Measurements from ENCODE around the gene CDCA7.

DNA sequence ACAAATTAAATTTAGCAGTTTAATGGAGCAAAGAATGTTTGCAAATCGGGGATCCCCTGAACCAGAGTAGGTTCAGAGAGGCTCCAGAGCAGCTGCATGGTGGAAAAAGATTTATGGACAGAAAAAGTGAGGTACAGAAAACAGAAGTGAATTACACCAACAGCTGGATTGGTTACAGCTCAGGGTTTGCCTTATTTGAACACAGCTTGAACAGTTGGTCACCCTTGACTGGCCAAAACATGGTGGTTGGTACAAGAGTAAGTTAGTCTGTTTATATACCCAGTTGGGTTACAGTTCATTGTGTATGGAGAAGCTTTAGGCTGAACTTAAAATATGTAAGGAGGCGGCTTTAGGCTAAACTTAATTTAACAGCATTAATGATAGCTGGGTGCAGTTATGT, 5.4 kb upstream of the CDCA7 start:
- TF ChIP-seq, protein P1, sequence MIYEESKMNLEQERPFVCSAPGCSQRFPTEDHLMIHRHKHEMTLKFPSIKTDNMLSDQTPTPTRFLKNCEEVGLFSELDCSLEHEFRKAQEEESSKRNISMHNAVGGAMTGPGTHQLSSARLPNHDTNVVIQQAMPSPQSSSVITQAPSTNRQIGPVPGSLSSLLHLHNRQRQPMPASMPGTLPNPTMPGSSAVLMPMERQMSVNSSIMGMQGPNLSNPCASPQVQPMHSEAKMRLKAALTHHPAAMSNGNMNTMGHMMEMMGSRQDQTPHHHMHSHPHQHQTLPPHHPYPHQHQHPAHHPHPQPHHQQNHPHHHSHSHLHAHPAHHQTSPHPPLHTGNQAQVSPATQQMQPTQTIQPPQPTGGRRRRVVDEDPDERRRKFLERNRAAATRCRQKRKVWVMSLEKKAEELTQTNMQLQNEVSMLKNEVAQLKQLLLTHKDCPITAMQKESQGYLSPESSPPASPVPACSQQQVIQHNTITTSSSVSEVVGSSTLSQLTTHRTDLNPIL (CRISPR knock-in tag; IDR thresholded peaks at IDR 0.05; ENCODE audit: low read depth), result no peak
- TF ChIP-seq TCF4 (CRISPR knock-in tag; IDR thresholded peaks at IDR 0.05; ENCODE audit: borderline replicate concordance) (no peak), RARB (CRISPR knock-in tag; IDR thresholded peaks at IDR 0.05) (no peak)
- TF ChIP-seq, protein P2, sequence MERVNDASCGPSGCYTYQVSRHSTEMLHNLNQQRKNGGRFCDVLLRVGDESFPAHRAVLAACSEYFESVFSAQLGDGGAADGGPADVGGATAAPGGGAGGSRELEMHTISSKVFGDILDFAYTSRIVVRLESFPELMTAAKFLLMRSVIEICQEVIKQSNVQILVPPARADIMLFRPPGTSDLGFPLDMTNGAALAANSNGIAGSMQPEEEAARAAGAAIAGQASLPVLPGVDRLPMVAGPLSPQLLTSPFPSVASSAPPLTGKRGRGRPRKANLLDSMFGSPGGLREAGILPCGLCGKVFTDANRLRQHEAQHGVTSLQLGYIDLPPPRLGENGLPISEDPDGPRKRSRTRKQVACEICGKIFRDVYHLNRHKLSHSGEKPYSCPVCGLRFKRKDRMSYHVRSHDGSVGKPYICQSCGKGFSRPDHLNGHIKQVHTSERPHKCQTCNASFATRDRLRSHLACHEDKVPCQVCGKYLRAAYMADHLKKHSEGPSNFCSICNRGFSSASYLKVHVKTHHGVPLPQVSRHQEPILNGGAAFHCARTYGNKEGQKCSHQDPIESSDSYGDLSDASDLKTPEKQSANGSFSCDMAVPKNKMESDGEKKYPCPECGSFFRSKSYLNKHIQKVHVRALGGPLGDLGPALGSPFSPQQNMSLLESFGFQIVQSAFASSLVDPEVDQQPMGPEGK (CRISPR knock-in tag; IDR thresholded peaks at IDR 0.05; ENCODE audit: borderline replicate concordance), result no peak
